ENCODE measurements around the gene NLE1.

- TF ChIP-seq POLR2A (IDR thresholded peaks at IDR 0.05; ENCODE audit: low read depth, low read length), result peak; percentile 64
- TF ChIP-seq POLR2AphosphoS5 (IDR thresholded peaks at IDR 0.05; ENCODE audit: low read depth, low read length), result peak; percentile 56; the same call in 1 of the 2 replicates
Measured at GRCh38 chr17:35080536-35080935, 61.6 kb downstream of the NLE1 start.
